Sigmoid colon (tissue), 4 donors: ENCODE data around the gene SOCS1.
"Not testable (repeated sequence)": the region's sequence is repeated elsewhere in the genome, so short reads cannot be mapped to it uniquely, and the experiment has no call there.

Experiments
- CTCF ChIP-seq, 4 experiments: fragments of 450-650 bp in 3 of 4; fragments of 200-600 bp in 1 of 4; IDR thresholded peaks; one replicate each; pipeline ENCODE4 v1.5.1; 2016 to 2019; ENCODE audit warnings: antibody characterized with exemption in 4 of 4, mild to moderate bottlenecking in 3 of 4, moderate library complexity in 2 of 4
- EP300 ChIP-seq, 4 donors: sonication (generic); formaldehyde crosslinking; IDR thresholded peaks; one replicate each; pipeline ENCODE4 v1.6.1; 2017; ENCODE audit warnings: antibody characterized with exemption in 4 of 4
- POLR2A ChIP-seq, 2 donors: fragments of 450-650 bp; IDR thresholded peaks; one replicate each; pipeline ENCODE4 v1.6.1; 2016; ENCODE audit warnings: antibody characterized with exemption in 2 of 2, mild to moderate bottlenecking in 2 of 2, moderate library complexity in 2 of 2

GRCh38 chr16:11298950-11299547, 43.0 kb upstream of the SOCS1 start:
- TF ChIP-seq CTCF, EP300, POLR2A (IDR thresholded peaks at IDR 0.05): not testable (repeated sequence)
